GM12878 (cell line): Measurements from ENCODE around the gene CREB5. TPM values are rescaled to one million over a fixed set of nuclear protein-coding genes. Genes with fewer than 3 reads are reported as not detected.

Experiments
- ATAC-seq: fragments of 200-7000 bp; cut with Tn5 transposase; 3 replicates; pipeline ENCODE4 v1.9.1; 2020; ENCODE audit warnings: mild to moderate bottlenecking, moderate library complexity
- BruUV-seq: library from RNA; stranded (reverse); fragments of 400-500 nt; replicated peaks from 2 replicates; lab custom pipeline; 2021; lab: Mats Ljungman, UMichigan
- CTCF ChIA-PET: fragments of 300-600 bp; sonication (Branson Sonifier 250); formaldehyde crosslinking; extraction: SDS; loops from one replicate; lab custom pipeline; 2021; ENCODE audit warnings: inconsistent platforms; lab: Yijun Ruan, JAX
- POLR2A ChIA-PET: fragments of 350-600 bp; formaldehyde crosslinking; extraction: SDS; loops from one replicate; lab custom pipeline; 2021; ENCODE audit warnings: inconsistent platforms; lab: Charles Lee
- RAD21 ChIA-PET: fragments of 300-600 bp; sonication (Branson Sonifier 250); formaldehyde crosslinking; loops from one replicate; lab custom pipeline; 2023; ENCODE audit warnings: antibody characterized with exemption; ENCODE audit not compliant: unreplicated experiment; lab: Charles Lee
- SMC1A ChIA-PET: fragments of 300-600 bp; sonication (Branson Sonifier 250); formaldehyde crosslinking; loops from one replicate; lab custom pipeline; 2023; ENCODE audit not compliant: unreplicated experiment, uncharacterized antibody; lab: Charles Lee
- DNase-seq: peaks from one replicate; pipeline ENCODE4 v3.0.0-alpha.2; 2011; ENCODE audit warnings: low read depth, low spot score
- FAIRE-seq: peaks from 3 replicates; lab custom pipeline; 2011; peaks lifted over from hg19 to GRCh38; lab: Jason Lieb, UNC
- H2AFZ ChIP-seq: 2 replicates; pipeline ENCODE4 v1.6.0; 2011; ENCODE audit warnings: low read depth, low read length, control low read depth; ENCODE audit not compliant: control insufficient read depth
- H3K27ac ChIP-seq: 2 replicates; pipeline ENCODE4 v1.5.1; 2011; ENCODE audit warnings: control low read depth; ENCODE audit not compliant: control insufficient read depth, insufficient read depth
- H3K27me3 ChIP-seq, 2 experiments: replicated peaks in 1 of 2; 2 replicates each; pipeline versions ENCODE4 v1.6.0 to v1.6.1; 2011; ENCODE audit warnings: low read length in 1 of 2; ENCODE audit not compliant: control insufficient read depth in 2 of 2, insufficient read depth in 2 of 2
- H3K36me3 ChIP-seq, 2 experiments: 2 replicates each; pipeline ENCODE4 v1.5.1; 2011; ENCODE audit warnings: low read length in 1 of 2; ENCODE audit not compliant: control insufficient read depth in 2 of 2, insufficient read depth in 2 of 2
- H3K4me1 ChIP-seq: 2 replicates; pipeline ENCODE4 v1.6.1; 2011; ENCODE audit warnings: mild to moderate bottlenecking, low read length, moderate library complexity, mixed read lengths; ENCODE audit not compliant: control insufficient read depth, insufficient read depth
- H3K4me2 ChIP-seq: 2 replicates; pipeline ENCODE4 v1.6.0; 2011; ENCODE audit warnings: control low read depth; ENCODE audit not compliant: control insufficient read depth, insufficient read depth
- H3K4me3 ChIP-seq: fragments of 200-600 bp; sonication (generic); 2 replicates; pipeline ENCODE4 v1.5.1; 2016
- H3K79me2 ChIP-seq: 2 replicates; pipeline ENCODE4 v1.6.0; 2011; ENCODE audit warnings: low read length; ENCODE audit not compliant: control insufficient read depth, insufficient read depth
- H3K9ac ChIP-seq: 2 replicates; pipeline ENCODE4 v1.8.0; 2011; ENCODE audit warnings: low read length, control low read depth, mixed read lengths; ENCODE audit not compliant: control insufficient read depth, insufficient read depth
- H3K9me3 ChIP-seq: replicated peaks from 3 replicates; pipeline ENCODE4 v1.5.1; 2011; ENCODE audit warnings: mild to moderate bottlenecking, low read length; ENCODE audit not compliant: control insufficient read depth, insufficient read depth
- H4K20me1 ChIP-seq: 2 replicates; pipeline ENCODE4 v1.6.0; 2011; ENCODE audit not compliant: control insufficient read depth, insufficient read depth
- E2F4 ChIP-seq: IDR thresholded peaks from 2 replicates; pipeline ENCODE4 v1.6.1; 2012; ENCODE audit warnings: low read depth, low read length, improper control_type of control experiment
- JUND ChIP-seq: IDR thresholded peaks from 2 replicates; pipeline ENCODE4 v1.6.1; 2012; ENCODE audit warnings: low read depth, mild to moderate bottlenecking, low read length, improper control_type of control experiment, moderate library complexity
- MYC ChIP-seq: IDR thresholded peaks from 2 replicates; pipeline ENCODE4 v1.6.1; 2011; ENCODE audit warnings: mild to moderate bottlenecking, low read length, moderate library complexity, inconsistent platforms; ENCODE audit not compliant: insufficient read depth, insufficient replicate concordance, insufficient read length, severe bottlenecking
- SREBF1 ChIP-seq: IDR thresholded peaks from 2 replicates; pipeline ENCODE4 v1.6.1; 2012; ENCODE audit warnings: mild to moderate bottlenecking, low read length
- STAT1 ChIP-seq: fragments of 450-650 bp; conservative IDR thresholded peaks from 2 replicates; pipeline ENCODE4 v1.6.1; 2014; ENCODE audit warnings: antibody characterized with exemption, mild to moderate bottlenecking
- STAT3 ChIP-seq: IDR thresholded peaks from 2 replicates; pipeline ENCODE4 v1.6.1; 2011; ENCODE audit warnings: low read depth, low read length, improper control_type of control experiment
- TCF3 ChIP-seq: IDR thresholded peaks from 2 replicates; pipeline ENCODE4 v1.6.1; 2012; ENCODE audit warnings: low read depth, mild to moderate bottlenecking, low read length, borderline replicate concordance; ENCODE audit not compliant: insufficient read depth
- ZBTB40 ChIP-seq: fragments of 450-650 bp; IDR thresholded peaks from 2 replicates; pipeline ENCODE4 v1.6.1; 2016; ENCODE audit warnings: mild to moderate bottlenecking, moderate library complexity, borderline replicate concordance
- ZNF274 ChIP-seq: IDR thresholded peaks from one replicate; pipeline ENCODE4 v1.8.0; 2011; ENCODE audit not compliant: insufficient read length, insufficient read depth
- WGBS: methylation state at CpG from one replicate; pipeline ENCODE4 v1.1.6; 2016; ENCODE audit warnings: low lambda C conversion rate; ENCODE audit not compliant: insufficient replicate concordance, insufficient coverage; ENCODE audit errors: missing lambda C conversion rate; 5-methylcytosine and 5-hydroxymethylcytosine counted together
- in situ Hi-C: fragments of 300-500 bp; cut with MboI; formaldehyde crosslinking; loops from 9 replicates; pipeline ENCODE4 v1.14.3; 2018; ENCODE audit warnings: mixed read lengths
- intact Hi-C: fragments of 100-400 bp; cut with micrococcal nuclease; formaldehyde crosslinking; loops from one replicate; pipeline ENCODE4 v1.14.2; 2022; ENCODE audit not compliant: unreplicated experiment
- polyA plus RNA-seq, 11 experiments: library from polyadenylated mRNA; depleted of rRNA in 4 of 11; unstranded in 6 of 11; stranded (reverse) in 5 of 11; fragments of >200 nt; fragmentation: Nextera tagmentation in 4 of 11; fragmentation: Illumina TruSeq in 1 of 11; extraction: Ambion mirVana in 4 of 11; extraction: Trizol in 1 of 11; gene quantifications; 1 replicate in 1 of 11; 2 replicates in 10 of 11; pipeline versions ENCODE4 v1.2.1 to v1.2.3, GENCODE V29; 2011 to 2016; ENCODE audit warnings: inconsistent platforms in 2 of 11, missing spikeins in 2 of 11, low read depth in 1 of 11
- total RNA-seq, 4 experiments: library from RNA; depleted of rRNA in 3 of 4; stranded (reverse); fragments of >200 nt in 3 of 4; fragmentation: Illumina TruSeq in 1 of 4; extraction: Trizol in 1 of 4; gene quantifications; 2 replicates each; pipeline versions ENCODE4 v1.2.1 to v1.2.3, GENCODE V29; 2013 to 2021

The CREB5 gene
- total and polyA plus RNA-seq, 10 of the 15 experiments (the other 5 are each of a cell fraction or from before 2014, with no cell fraction given) = 12.9 to 74.1 (median 53.0) TPM

- TF ChIP-seq SREBF1 (no peak), STAT3 (no peak), TCF3 (no peak), JUND (no peak), ZBTB40 (no peak), ZNF274 (no peak)
Measured at GRCh38 chr7:28646376-28647075, 234.2 kb downstream of the CREB5 start (continued).

GRCh38 chr7:28647076-28647421 is 234.7 kb downstream of the CREB5 start:
- BruUV-seq = no TSS peak
- ATAC-seq = no peak
- no peaks in the 10 kb centered on the region for H3K27me3 ChIP-seq
- no peak for FAIRE-seq
- H3K9ac ChIP-seq = no peak overlapping the region
- TF ChIP-seq E2F4 (no peak), MYC (no peak), STAT1 (no peak)
- TF ChIP-seq, all 136 proteins: peak for 0
- Histone ChIP-seq H3K4me3 (no peak overlapping the region), H4K20me1 (no peaks in the 10 kb centered on the region), H3K4me2 (no peak overlapping the region), H3K4me1 (no peaks in the 10 kb centered on the region), H3K36me3 (peaks cover 0 to 2% of the 10 kb centered on the region in 2 experiments; a peak in 2 of 4 replicates), H3K9me3 (no peaks in the 10 kb centered on the region), H3K79me2 (no peaks in the 10 kb centered on the region), H3K27ac (no peak overlapping the region), H2AFZ (no peak overlapping the region)
- ChIA-PET RAD21 (no interaction called here), POLR2A (interaction anchor here (1.0 kb wide), 1 partner anchor 14 kb away, joined by 3 read pairs; no protein-coding TSS in a partner anchor), CTCF (interaction anchor here (1.0 to 1.1 kb wide), 2 partner anchors 15 to 23 kb away, joined by 3 read pairs; no protein-coding TSS in a partner anchor), SMC1A (interaction anchor here (1.3 to 1.4 kb wide), 2 partner anchors 8 to 13 kb away, joined by 3 to 5 read pairs; no protein-coding TSS in a partner anchor)
- intact Hi-C loops (no loop called here), in situ Hi-C loops (no loop called here)
- 70% methylated on average over 4 of the region's 4 CpGs for WGBS
- DNase-seq = no peak
